PC-3 (cell line): Measurements from ENCODE around the gene GULP1.

Source experiments
- EZH2 ChIP-seq: fragments of 300-600 bp; sonication (generic); IDR thresholded peaks from one replicate; pipeline ENCODE4 v1.6.1; 2017; ENCODE audit warnings: antibody characterized with exemption, mild to moderate bottlenecking, low read length; ENCODE audit not compliant: unreplicated experiment
- TF ChIP-seq, protein P1 (sequence below): fragments of 300-600 bp; sonication (generic); conservative IDR thresholded peaks from 2 replicates; pipeline ENCODE4 v1.5.1; 2017; ENCODE audit warnings: antibody characterized with exemption, low read depth, mild to moderate bottlenecking, low read length

DNA sequence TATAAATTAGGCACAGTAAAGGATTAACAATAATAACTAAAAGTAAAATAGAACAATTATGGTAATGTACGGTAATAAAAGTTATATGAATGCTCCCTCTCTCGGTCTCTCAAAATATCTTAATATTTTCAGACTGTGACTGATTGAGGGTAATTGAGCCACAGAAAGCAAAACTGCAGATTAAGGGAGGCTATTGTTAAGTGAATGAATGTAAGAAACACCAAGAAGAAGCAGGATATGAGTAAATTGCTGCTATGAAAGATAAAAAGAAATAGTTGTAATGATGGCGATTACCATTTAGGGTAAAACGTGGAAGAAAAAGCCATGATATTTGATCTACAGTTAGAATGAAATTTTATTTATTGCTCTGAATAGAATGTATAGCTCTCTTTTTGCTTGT, 24.1 kb downstream of the GULP1 start:
- TF ChIP-seq, protein P1, sequence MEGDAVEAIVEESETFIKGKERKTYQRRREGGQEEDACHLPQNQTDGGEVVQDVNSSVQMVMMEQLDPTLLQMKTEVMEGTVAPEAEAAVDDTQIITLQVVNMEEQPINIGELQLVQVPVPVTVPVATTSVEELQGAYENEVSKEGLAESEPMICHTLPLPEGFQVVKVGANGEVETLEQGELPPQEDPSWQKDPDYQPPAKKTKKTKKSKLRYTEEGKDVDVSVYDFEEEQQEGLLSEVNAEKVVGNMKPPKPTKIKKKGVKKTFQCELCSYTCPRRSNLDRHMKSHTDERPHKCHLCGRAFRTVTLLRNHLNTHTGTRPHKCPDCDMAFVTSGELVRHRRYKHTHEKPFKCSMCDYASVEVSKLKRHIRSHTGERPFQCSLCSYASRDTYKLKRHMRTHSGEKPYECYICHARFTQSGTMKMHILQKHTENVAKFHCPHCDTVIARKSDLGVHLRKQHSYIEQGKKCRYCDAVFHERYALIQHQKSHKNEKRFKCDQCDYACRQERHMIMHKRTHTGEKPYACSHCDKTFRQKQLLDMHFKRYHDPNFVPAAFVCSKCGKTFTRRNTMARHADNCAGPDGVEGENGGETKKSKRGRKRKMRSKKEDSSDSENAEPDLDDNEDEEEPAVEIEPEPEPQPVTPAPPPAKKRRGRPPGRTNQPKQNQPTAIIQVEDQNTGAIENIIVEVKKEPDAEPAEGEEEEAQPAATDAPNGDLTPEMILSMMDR: no peak
- no peak for TF ChIP-seq EZH2
